BLaER1 treated with 17β-estradiol and CSF1 and Interleukin-3, amounts not matched to agents 10 nM and 100 nM (cell line): ENCODE results near the gene MTHFD1.
"Not testable (repeated sequence)": the region's sequence is repeated elsewhere in the genome, so short reads cannot be mapped to it uniquely, and the experiment has no call there.

Experiments
- H3K27ac ChIP-seq, 11 experiments: shearing (Covaris generic); formaldehyde crosslinking; 2 replicates each; pipeline ENCODE4 v1.8.1; 2022
- H3K27me3 ChIP-seq, 11 experiments: shearing (Covaris generic); formaldehyde crosslinking; 2 replicates each; pipeline ENCODE4 v1.8.1; 2022
- H3K36me3 ChIP-seq, 11 experiments: shearing (Covaris generic); formaldehyde crosslinking; 2 replicates each; pipeline ENCODE4 v1.8.1; 2022
- H3K4me1 ChIP-seq, 10 experiments: shearing (Covaris generic); formaldehyde crosslinking; 2 replicates each; pipeline ENCODE4 v1.8.1; 2022
- H3K4me2 ChIP-seq, 11 experiments: shearing (Covaris generic); formaldehyde crosslinking; 2 replicates each; pipeline ENCODE4 v1.8.1; 2022
- H3K4me3 ChIP-seq, 10 experiments: shearing (Covaris generic); formaldehyde crosslinking; 2 replicates each; pipeline ENCODE4 v1.8.1; 2022
- H3K9ac ChIP-seq, 11 experiments: shearing (Covaris generic); formaldehyde crosslinking; 2 replicates each; pipeline ENCODE4 v1.8.1; 2022
- H3K9me3 ChIP-seq, 11 experiments: shearing (Covaris generic); formaldehyde crosslinking; replicated peaks in 1 of 11; 2 replicates each; pipeline ENCODE4 v1.8.1; 2022
- H4K20me1 ChIP-seq, 11 experiments: shearing (Covaris generic); formaldehyde crosslinking; 2 replicates each; pipeline ENCODE4 v1.8.1; 2022
- Cebpa-rat ChIP-seq, 11 experiments: shearing (Covaris generic); IDR thresholded peaks; 2 replicates each; pipeline ENCODE4 v1.8.1; 2022

MTHFD1 gene

GRCh38 chr14:64369201-64369600, 19.0 kb upstream of the MTHFD1 start:
- Histone ChIP-seq H3K27me3 (no peaks in the 10 kb centered on the region), H4K20me1 (no peaks in the 10 kb centered on the region), H3K4me1 (peaks cover 0 to 9% (median 0%) of the 10 kb centered on the region in 10 experiments; a peak in 1 of 20 replicates), H3K27ac (no peak overlapping the region), H3K9me3 (no peaks in the 10 kb centered on the region), H3K4me2 (no peak overlapping the region), H3K36me3 (no peaks in the 10 kb centered on the region), H3K4me3 (no peak overlapping the region), H3K9ac (no peak overlapping the region)
- no peak for TF ChIP-seq Cebpa-rat (IDR thresholded peaks at IDR 0.05)

GRCh38 chr14:64387232-64387781, 846 bp upstream of the MTHFD1 start:
- Histone ChIP-seq H3K4me3 (peak overlapping the region; percentile 72 to 91 (median 79)), H4K20me1 (peaks cover 0 to 5% (median 0%) of the 10 kb centered on the region in 11 experiments; a peak in 4 of 22 replicates), H3K4me2 (peak overlapping the region; percentile 82 to 99 (median 96)), H3K36me3 (peaks cover 8 to 27% (median 22%) of the 10 kb centered on the region in 11 experiments; a peak in 21 of 22 replicates), H3K9ac (peak overlapping the region; percentile 87 to 95 (median 90)), H3K4me1 (peaks cover 18 to 45% (median 33%) of the 10 kb centered on the region in 10 experiments), H3K27ac (peak overlapping the region; percentile 72 to 96 (median 92)), H3K9me3 (no peaks in the 10 kb centered on the region), H3K27me3 (no peaks in the 10 kb centered on the region)
- no peak for TF ChIP-seq Cebpa-rat (IDR thresholded peaks at IDR 0.05)

GRCh38 chr14:64388533-64389285, 556 bp downstream of the MTHFD1 start:
- Histone ChIP-seq H3K9me3 (no peaks in the 10 kb centered on the region), H3K4me3 (peak overlapping the region; percentile 72 to 91 (median 79)), H3K4me1 (peaks cover 24 to 51% (median 37%) of the 10 kb centered on the region in 10 experiments), H3K27me3 (no peaks in the 10 kb centered on the region), H3K9ac (peak overlapping the region; percentile 84 to 95 (median 90)), H3K36me3 (peaks cover 8 to 41% (median 33%) of the 10 kb centered on the region in 11 experiments; a peak in 21 of 22 replicates), H3K4me2 (peak overlapping the region; percentile 87 to 99 (median 95)), H4K20me1 (peaks cover 0 to 18% (median 4%) of the 10 kb centered on the region in 11 experiments; a peak in 12 of 22 replicates), H3K27ac (peak overlapping the region; percentile 30 to 96 (median 92); a peak in 21 of 22 replicates)
- TF ChIP-seq Cebpa-rat (IDR thresholded peaks at IDR 0.05), result no peak

GRCh38 chr14:64391113-64391725, 3.1 kb downstream of the MTHFD1 start:
- Histone ChIP-seq H4K20me1 (peaks cover 0 to 40% (median 13%) of the 10 kb centered on the region in 11 experiments; a peak in 15 of 22 replicates), H3K4me2 (peak overlapping the region in 3 of 11 experiments; percentile 7 to 31 (median 27); a peak in 6 of 22 replicates), H3K27ac (no peak overlapping the region), H3K36me3 (peaks cover 14 to 60% (median 51%) of the 10 kb centered on the region in 11 experiments; a peak in 21 of 22 replicates), H3K4me1 (peaks cover 29 to 55% (median 43%) of the 10 kb centered on the region in 10 experiments), H3K27me3 (no peaks in the 10 kb centered on the region), H3K4me3 (no peak overlapping the region), H3K9me3 (no peaks in the 10 kb centered on the region), H3K9ac (no peak overlapping the region)
- TF ChIP-seq Cebpa-rat (IDR thresholded peaks at IDR 0.05), result no peak

- Histone ChIP-seq H3K9me3 (no peaks in the 10 kb centered on the region), H3K4me1 (peaks cover 22 to 48% (median 35%) of the 10 kb centered on the region in 10 experiments), H4K20me1 (peaks cover 0 to 40% (median 13%) of the 10 kb centered on the region in 11 experiments; a peak in 15 of 22 replicates), H3K4me2 (peak overlapping the region in 6 of 11 experiments; percentile 2 to 31 (median 10); a peak in 6 of 22 replicates), H3K27me3 (no peaks in the 10 kb centered on the region), H3K4me3 (no peak overlapping the region), H3K36me3 (peaks cover 14 to 60% (median 51%) of the 10 kb centered on the region in 11 experiments; a peak in 21 of 22 replicates), H3K27ac (no peak overlapping the region), H3K9ac (no peak overlapping the region)
- no peak for TF ChIP-seq Cebpa-rat (IDR thresholded peaks at IDR 0.05)
These were observed 3.8 kb downstream of the MTHFD1 start for GRCh38 chr14:64391986-64392385.

GRCh38 chr14:64393189-64393726, 5.1 kb downstream of the MTHFD1 start:
- Histone ChIP-seq H3K4me1 (peaks cover 17 to 42% (median 29%) of the 10 kb centered on the region in 10 experiments), H4K20me1 (peaks cover 0 to 49% (median 16%) of the 10 kb centered on the region in 11 experiments; a peak in 17 of 22 replicates), H3K36me3 (peaks cover 14 to 71% (median 52%) of the 10 kb centered on the region in 11 experiments; a peak in 21 of 22 replicates), H3K4me2 (peak overlapping the region in 7 of 11 experiments; percentile 17 to 41 (median 26); a peak in 9 of 22 replicates)
- H3K27ac ChIP-seq, H3K9me3 ChIP-seq, H3K4me3 ChIP-seq, H3K27me3 ChIP-seq, H3K9ac ChIP-seq: not testable (repeated sequence)

GRCh38 chr14:64394423-64394822, 6.3 kb downstream of the MTHFD1 start:
- H3K4me1 ChIP-seq, result peaks cover 12 to 36% (median 25%) of the 10 kb centered on the region in 10 experiments
- H3K27me3 ChIP-seq, result no peaks in the 10 kb centered on the region
- no peaks in the 10 kb centered on the region for H3K9me3 ChIP-seq
- no peak overlapping the region for H3K27ac ChIP-seq
- no peak overlapping the region for H3K4me3 ChIP-seq
- peak overlapping the region in 7 of 11 experiments; percentile 17 to 41 (median 26); a peak in 9 of 22 replicates for H3K4me2 ChIP-seq
- H3K9ac ChIP-seq, result no peak overlapping the region
- no peak for TF ChIP-seq Cebpa-rat (IDR thresholded peaks at IDR 0.05)
- H4K20me1 ChIP-seq, result peaks cover 0 to 61% (median 16%) of the 10 kb centered on the region in 11 experiments; a peak in 17 of 22 replicates
- H3K36me3 ChIP-seq, result peaks cover 14 to 78% (median 56%) of the 10 kb centered on the region in 11 experiments; a peak in 21 of 22 replicates

GRCh38 chr14:64394977-64395633, 7.0 kb downstream of the MTHFD1 start:
- no peak overlapping the region for H3K27ac ChIP-seq
- no peak overlapping the region for H3K4me2 ChIP-seq
- H3K4me1 ChIP-seq, result peaks cover 6 to 29% (median 18%) of the 10 kb centered on the region in 10 experiments; a peak in 16 of 20 replicates
- H3K27me3 ChIP-seq, result no peaks in the 10 kb centered on the region
- H3K36me3 ChIP-seq, result peaks cover 14 to 80% (median 61%) of the 10 kb centered on the region in 11 experiments; a peak in 21 of 22 replicates
- no peak for TF ChIP-seq Cebpa-rat (IDR thresholded peaks at IDR 0.05)
- no peaks in the 10 kb centered on the region for H3K9me3 ChIP-seq
- peaks cover 0 to 68% (median 22%) of the 10 kb centered on the region in 11 experiments; a peak in 17 of 22 replicates for H4K20me1 ChIP-seq
- no peak overlapping the region for H3K4me3 ChIP-seq
- H3K9ac ChIP-seq, result no peak overlapping the region
